Neural progenitor cell (in vitro differentiated cells): Measurements from ENCODE around the gene ACOT12. TPM values are rescaled to one million over a fixed set of nuclear protein-coding genes. Genes with fewer than 3 reads are reported as not detected.
"Not testable (repeated sequence)": the region's sequence is repeated elsewhere in the genome, so short reads cannot be mapped to it uniquely, and the experiment has no call there.

ENCODE experiments used
- DNase-seq: peaks from one replicate; pipeline ENCODE4 v3.0.0-alpha.2; 2016; ENCODE audit warnings: low spot score
- H2AFZ ChIP-seq: fragments of 200-600 bp; sonication (generic); replicated peaks from 2 replicates; pipeline ENCODE4 v1.6.1; 2016; ENCODE audit warnings: antibody characterized with exemption
- H3F3A ChIP-seq: fragments of 200-600 bp; sonication (generic); 2 replicates; pipeline ENCODE4 v1.6.1; 2016; ENCODE audit warnings: antibody characterized with exemption, low read depth
- H3K27ac ChIP-seq: fragments of 200-600 bp; sonication (generic); 2 replicates; pipeline ENCODE4 v1.5.1; 2016; ENCODE audit warnings: mild to moderate bottlenecking
- H3K27me3 ChIP-seq: fragments of 200-600 bp; sonication (generic); 2 replicates; pipeline ENCODE4 v1.6.1; 2016; ENCODE audit warnings: mild to moderate bottlenecking, moderate library complexity
- H3K36me3 ChIP-seq: fragments of 200-600 bp; sonication (generic); 2 replicates; pipeline ENCODE4 v1.5.1; 2016
- H3K4me1 ChIP-seq: fragments of 200-600 bp; sonication (generic); 2 replicates; pipeline ENCODE4 v1.6.1; 2016; ENCODE audit warnings: mixed run types
- H3K4me2 ChIP-seq: fragments of 200-600 bp; sonication (generic); 2 replicates; pipeline ENCODE4 v1.6.1; 2016
- H3K4me3 ChIP-seq: fragments of 200-600 bp; sonication (generic); 2 replicates; pipeline ENCODE4 v1.5.1; 2016
- H3K79me2 ChIP-seq: fragments of 200-600 bp; sonication (generic); 2 replicates; pipeline ENCODE4 v1.6.1; 2016; ENCODE audit warnings: low read depth
- H3K9ac ChIP-seq: fragments of 200-600 bp; sonication (generic); 2 replicates; pipeline ENCODE4 v1.6.1; 2016
- H3K9me3 ChIP-seq: fragments of 200-600 bp; sonication (generic); 2 replicates; pipeline ENCODE4 v1.5.1; 2016; ENCODE audit warnings: low read depth
- H4K20me1 ChIP-seq: fragments of 200-600 bp; sonication (generic); 2 replicates; pipeline ENCODE4 v1.6.1; 2016; ENCODE audit warnings: low read depth
- H3K27ac Mint-ChIP-seq: 3 replicates; pipeline ENCODE4 v1.8.0; 2021; ENCODE audit warnings: mixed read lengths
- H3K27me3 Mint-ChIP-seq: 2 replicates; pipeline ENCODE4 v1.8.0; 2022; ENCODE audit warnings: low read depth, mild to moderate bottlenecking, inconsistent platforms, moderate library complexity, mixed read lengths; ENCODE audit not compliant: insufficient read depth
- H3K36me3 Mint-ChIP-seq: 3 replicates; pipeline ENCODE4 v1.8.0; 2021; ENCODE audit warnings: mixed read lengths
- H3K4me1 Mint-ChIP-seq: 3 replicates; pipeline ENCODE4 v1.8.0; 2021; ENCODE audit warnings: mixed read lengths
- H3K4me3 Mint-ChIP-seq: 3 replicates; pipeline ENCODE4 v1.8.0; 2021; ENCODE audit warnings: mild to moderate bottlenecking, moderate library complexity, mixed read lengths
- H3K9me3 Mint-ChIP-seq: 3 replicates; pipeline ENCODE4 v1.8.0; 2020; ENCODE audit warnings: mixed read lengths
- CTCF ChIP-seq: fragments of 200-600 bp; sonication (generic); IDR thresholded peaks from 2 replicates; pipeline ENCODE4 v1.5.1; 2017; ENCODE audit warnings: antibody characterized with exemption, mild to moderate bottlenecking
- EZH2 ChIP-seq: fragments of 200-600 bp; sonication (generic); IDR thresholded peaks from 2 replicates; pipeline ENCODE4 v1.6.1; 2017; ENCODE audit warnings: antibody characterized with exemption, mild to moderate bottlenecking, moderate library complexity
- EZH2phosphoT487 ChIP-seq: fragments of 200-600 bp; sonication (generic); IDR thresholded peaks from 2 replicates; pipeline ENCODE4 v1.6.1; 2017; ENCODE audit warnings: antibody characterized with exemption
- total RNA-seq: library from RNA; depleted of rRNA; stranded (reverse); fragments of >200 nt; gene quantifications from 2 replicates; pipeline ENCODE4 v1.2.3, GENCODE V29; 2015; ENCODE audit warnings: low replicate concordance

ACOT12 gene
- total RNA-seq, 1 donor from 2014 or later = not detected

- no peaks in the 10 kb centered on the region for H3K27me3 Mint-ChIP-seq
- H2AFZ ChIP-seq = peak overlapping the region; percentile 92
Observed at GRCh38 chr5:81300921-81301270, 93.0 kb downstream of the ACOT12 start.

DNA sequence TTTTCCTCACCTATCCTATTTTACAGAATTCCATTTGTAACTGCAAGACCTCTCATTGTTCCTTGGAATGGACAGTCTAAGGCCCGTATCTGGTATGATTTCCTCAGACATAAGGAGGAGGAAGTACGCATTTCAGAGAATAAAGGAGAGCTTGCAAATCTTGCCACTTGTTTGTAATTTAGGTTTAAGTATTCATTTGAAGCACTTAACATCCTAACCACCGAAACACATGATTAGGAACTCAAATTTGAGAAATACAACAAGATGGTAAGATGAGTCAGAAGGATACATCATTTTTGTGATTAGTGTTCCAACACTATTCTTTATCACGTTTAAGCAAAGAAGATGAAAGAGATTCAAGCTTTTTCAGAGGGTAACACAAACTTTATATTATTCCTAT, 96.4 kb downstream of the ACOT12 start:
- no peak overlapping the region for H3K27ac ChIP-seq
- Mint-ChIP-seq H3K36me3 (peaks cover 10% of the 10 kb centered on the region), H3K4me1 (peaks cover 16% of the 10 kb centered on the region), H3K9me3 (peaks cover 13% of the 10 kb centered on the region), H3K4me3 (no peak overlapping the region), H3K27me3 (no peaks in the 10 kb centered on the region), H3K27ac (no peak overlapping the region)
- TF ChIP-seq EZH2 = no peak
- no peak for TF ChIP-seq EZH2phosphoT487
- TF ChIP-seq CTCF = no peak
- H2AFZ ChIP-seq = no peak overlapping the region
- H3K9ac ChIP-seq = no peak overlapping the region
- peaks cover 4% of the 10 kb centered on the region for H4K20me1 ChIP-seq
- no peaks in the 10 kb centered on the region for H3K9me3 ChIP-seq
- H3K4me3 ChIP-seq = no peak overlapping the region
- H3K27me3 ChIP-seq = no peaks in the 10 kb centered on the region
- H3K4me2 ChIP-seq = no peak overlapping the region
- no peak for DNase-seq
- H3F3A ChIP-seq = peaks cover 9% of the 10 kb centered on the region
- H3K4me1 ChIP-seq = peaks cover 9% of the 10 kb centered on the region
- peaks cover 84% of the 10 kb centered on the region for H3K79me2 ChIP-seq
- no peaks in the 10 kb centered on the region for H3K36me3 ChIP-seq

More at GRCh38 chr5:81300921-81301270, 93.0 kb downstream of the ACOT12 start:
- H3K27me3 ChIP-seq = no peaks in the 10 kb centered on the region
- peak overlapping the region; percentile 70 for H3K4me3 ChIP-seq
- H4K20me1 ChIP-seq = peaks cover 4% of the 10 kb centered on the region
- Mint-ChIP-seq H3K4me3 (peak overlapping the region; percentile 97), H3K36me3 (no peaks in the 10 kb centered on the region), H3K9me3 (no peaks in the 10 kb centered on the region), H3K4me1 (peaks cover 19% of the 10 kb centered on the region), H3K27ac (peak overlapping the region; percentile 95)
- peak overlapping the region; percentile 94 for H3K4me2 ChIP-seq
- H3K27ac ChIP-seq = peak overlapping the region; percentile 89
- peak overlapping the region; percentile 79 for H3K9ac ChIP-seq
- TF ChIP-seq EZH2 = no peak
- TF ChIP-seq EZH2phosphoT487 = no peak
- TF ChIP-seq CTCF = no peak
- peaks cover 9% of the 10 kb centered on the region for H3F3A ChIP-seq
- H3K4me1 ChIP-seq = peaks cover 11% of the 10 kb centered on the region
- DNase-seq = no peak
- H3K9me3 ChIP-seq = no peaks in the 10 kb centered on the region
- H3K79me2 ChIP-seq = peaks cover 81% of the 10 kb centered on the region
- no peaks in the 10 kb centered on the region for H3K36me3 ChIP-seq

DNA sequence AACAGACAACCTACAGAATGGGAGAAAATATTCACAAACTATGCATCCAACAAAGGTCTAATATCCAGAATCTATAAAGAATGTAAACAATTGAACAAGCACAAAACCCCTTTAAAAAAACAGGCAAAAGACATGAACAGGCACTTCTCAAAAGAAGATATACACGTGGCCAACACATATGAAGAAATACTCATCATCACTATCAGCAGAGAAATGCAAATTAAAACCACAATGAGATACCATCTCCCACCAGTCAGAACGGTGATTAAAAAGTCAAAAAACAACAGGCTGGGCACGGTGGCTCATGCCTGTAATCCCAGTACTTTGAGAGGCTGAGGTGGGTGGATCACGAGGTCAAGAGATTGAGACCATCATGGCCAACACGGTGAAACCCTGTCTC, 99.9 kb downstream of the ACOT12 start:
- not testable (repeated sequence) for H3K27me3 ChIP-seq, H3K9ac ChIP-seq, DNase-seq, H3K27ac Mint-ChIP-seq, H3K4me3 Mint-ChIP-seq, H3K27me3 Mint-ChIP-seq, H3K4me1 ChIP-seq, H3F3A ChIP-seq, H4K20me1 ChIP-seq, H3K27ac ChIP-seq, H3K4me1 Mint-ChIP-seq, H3K9me3 ChIP-seq, H2AFZ ChIP-seq, H3K4me2 ChIP-seq, H3K4me3 ChIP-seq, H3K36me3 ChIP-seq
- peaks cover 88% of the 10 kb centered on the region for H3K79me2 ChIP-seq
- Mint-ChIP-seq H3K9me3 (peaks cover 42% of the 10 kb centered on the region), H3K36me3 (peaks cover 30% of the 10 kb centered on the region)

DNA sequence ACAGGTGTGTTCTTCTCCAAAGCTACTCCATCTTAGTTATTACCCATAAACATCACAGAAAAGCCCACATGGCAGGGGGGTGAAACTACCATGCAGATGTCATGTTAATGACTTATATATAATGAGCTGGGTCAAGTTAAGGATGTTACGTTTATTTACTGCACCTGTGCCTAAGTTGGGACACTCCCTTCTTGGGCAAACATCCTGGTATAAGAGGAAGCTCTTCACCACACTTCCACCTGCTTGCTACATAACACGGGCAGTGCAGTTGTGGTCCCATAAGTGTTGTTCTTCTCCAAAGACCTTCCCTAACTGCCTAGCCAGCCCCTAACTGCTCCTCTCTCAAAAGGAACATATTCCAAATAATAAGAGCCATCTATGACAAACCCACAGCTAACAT, 101.8 kb downstream of the ACOT12 start:
- Histone ChIP-seq H3K36me3 (no peaks in the 10 kb centered on the region), H4K20me1 (no peaks in the 10 kb centered on the region), H3F3A (peaks cover 9% of the 10 kb centered on the region), H3K4me3 (no peak overlapping the region), H3K27ac (no peak overlapping the region), H3K4me2 (no peak overlapping the region), H2AFZ (no peak overlapping the region), H3K4me1 (no peaks in the 10 kb centered on the region), H3K79me2 (peaks cover 88% of the 10 kb centered on the region), H3K9ac (no peak overlapping the region), H3K9me3 (no peaks in the 10 kb centered on the region), H3K27me3 (no peaks in the 10 kb centered on the region)
- H3K4me3 Mint-ChIP-seq = no peak overlapping the region
- DNase-seq = no peak
- H3K4me1 Mint-ChIP-seq = no peaks in the 10 kb centered on the region
- H3K9me3 Mint-ChIP-seq = peaks cover 42% of the 10 kb centered on the region
- H3K27me3 Mint-ChIP-seq = no peaks in the 10 kb centered on the region
- no peak overlapping the region for H3K27ac Mint-ChIP-seq
- no peak for TF ChIP-seq EZH2
- peaks cover 34% of the 10 kb centered on the region for H3K36me3 Mint-ChIP-seq
